HG02642 (cell line): Measurements from ENCODE around the gene AMIGO3.
A peak's percentile ranks its signal among the peaks of the same experiment; 100 is the strongest.
"Not testable (repeated sequence)": the region's sequence is repeated elsewhere in the genome, so short reads cannot be mapped to it uniquely, and the experiment has no call there.

Experiments used
- ATAC-seq: cut with Tn5 transposase; IDR thresholded peaks from one replicate; pipeline ENCODE4 v1.9.1; 2021; ENCODE audit warnings: mild to moderate bottlenecking; ENCODE audit not compliant: unreplicated experiment, poor library complexity

The AMIGO3 gene

GRCh38 chr3:49719214-49719884, at the start of gene AMIGO3:
Gene AMIGO3, minus strand, starts transcription at chr3:49719684. Its CDS starts 219 bp downstream, at chr3:49719465.
- ATAC-seq = peak; percentile 45

- no peak for ATAC-seq
These were observed 44.5 kb upstream of the AMIGO3 start for GRCh38 chr3:49763981-49764380.

DNA sequence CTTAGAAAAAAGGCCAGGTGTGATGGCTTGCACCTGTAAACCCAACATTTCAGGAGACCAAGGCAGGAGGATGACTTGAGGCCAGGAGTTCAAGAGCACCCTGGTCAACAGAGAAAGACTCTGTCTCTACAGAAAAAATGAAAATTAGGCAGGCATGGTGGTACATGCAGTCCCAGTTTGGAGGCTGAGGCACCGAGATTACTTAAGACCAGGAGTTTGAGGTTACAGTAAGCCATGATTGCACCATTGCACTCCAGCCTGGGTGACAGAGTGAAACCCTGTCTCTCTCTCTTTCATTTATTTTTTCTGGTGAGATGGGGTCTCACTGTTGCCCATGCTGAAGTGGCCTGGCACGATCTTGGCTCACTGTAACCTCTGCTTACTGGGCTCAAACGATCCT, 42.2 kb upstream of the AMIGO3 start:
- no peak for ATAC-seq

DNA sequence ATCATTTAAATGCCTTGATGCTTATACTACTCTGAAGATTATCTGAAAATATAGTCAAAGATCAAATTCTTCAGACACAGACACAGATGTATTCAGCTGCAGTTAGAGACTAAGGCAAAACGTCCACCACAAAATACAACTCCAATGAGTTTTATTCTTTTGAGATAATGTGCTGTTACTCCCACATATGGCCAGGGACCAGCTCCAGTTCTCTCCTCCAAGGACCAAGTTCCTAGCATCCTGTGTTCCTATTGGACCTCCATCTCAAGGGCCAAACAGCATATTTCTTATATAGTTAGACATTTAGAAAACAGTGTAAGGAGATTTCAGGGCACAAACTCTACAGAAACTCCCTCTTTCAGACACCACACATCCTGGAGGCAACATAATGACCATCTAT, 39.7 kb upstream of the AMIGO3 start:
- ATAC-seq = no peak

DNA sequence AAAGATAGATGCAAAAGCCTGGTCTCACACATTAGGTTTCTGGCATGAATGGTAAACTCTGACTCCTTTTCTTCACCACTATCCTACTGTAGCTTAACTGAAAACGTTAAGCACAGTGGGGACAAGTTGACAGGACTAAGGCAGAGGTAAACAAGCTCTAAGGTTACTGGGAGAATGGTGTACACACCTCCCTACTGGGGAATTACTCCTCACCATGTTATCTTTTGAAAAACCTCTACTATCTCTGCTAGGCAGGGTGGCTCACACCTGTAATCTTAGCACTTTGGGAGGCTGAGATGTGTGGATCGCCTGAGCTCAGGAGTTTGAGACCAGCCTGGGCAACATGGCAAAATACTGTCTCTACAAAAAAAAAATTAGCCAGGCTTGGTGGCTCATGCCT, 37.7 kb upstream of the AMIGO3 start:
- no peak for ATAC-seq

DNA sequence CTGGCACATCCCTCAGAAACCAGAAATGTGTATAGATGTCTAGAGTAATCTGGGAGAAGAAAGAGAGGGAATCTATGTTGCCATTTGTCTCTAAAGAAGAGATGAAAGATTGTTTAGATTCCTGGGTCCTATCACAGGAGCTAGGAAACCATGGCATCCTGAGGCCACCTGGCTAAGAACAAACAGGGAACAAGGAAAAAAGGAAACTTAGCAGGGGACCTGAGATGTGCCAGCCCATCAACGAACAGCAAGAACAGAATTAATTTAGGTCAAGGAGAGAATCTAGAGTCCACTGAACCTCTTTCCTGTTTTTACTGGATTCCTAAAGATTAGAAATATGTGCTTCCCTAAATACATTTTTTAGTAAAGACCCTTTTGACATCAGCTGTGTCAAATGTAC, 36.6 kb upstream of the AMIGO3 start:
- ATAC-seq = no peak

DNA sequence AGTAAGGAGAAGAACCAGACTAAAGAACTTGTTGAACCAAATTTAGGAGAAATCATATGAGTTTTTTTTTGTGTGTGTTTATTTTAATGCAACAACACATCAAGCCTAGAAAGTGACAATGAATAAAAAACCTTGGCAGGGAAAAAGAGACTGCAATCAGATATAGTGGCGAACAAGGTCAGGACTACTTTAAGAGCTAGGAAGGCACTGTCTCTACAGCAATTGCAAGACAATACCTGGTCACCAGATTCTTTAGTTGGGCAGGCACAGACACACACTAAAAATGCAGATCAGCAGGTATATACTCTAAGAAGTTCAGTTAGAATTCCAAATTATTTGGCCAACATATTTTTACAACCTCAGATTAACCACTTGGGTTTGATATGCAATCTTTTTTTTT, 35.1 kb upstream of the AMIGO3 start:
- no peak for ATAC-seq

DNA sequence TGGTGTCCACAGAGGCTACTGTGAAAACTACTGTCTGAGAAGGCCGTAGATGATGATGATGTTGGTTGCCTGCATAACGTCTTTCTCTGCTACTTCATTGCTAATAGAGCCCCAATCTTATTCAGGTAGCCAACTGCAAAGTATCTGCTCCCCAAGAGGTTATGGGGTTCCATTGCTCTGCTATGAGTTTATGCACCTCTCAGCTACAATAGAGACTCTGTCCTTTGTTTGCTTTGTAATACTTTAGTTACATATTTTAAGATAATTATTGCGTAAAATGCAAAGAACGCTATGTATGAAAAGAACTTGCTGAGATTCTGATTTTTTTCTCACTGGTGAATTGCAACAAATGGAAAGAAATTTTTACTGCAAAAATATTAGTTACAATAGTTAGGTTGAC, 32.0 kb upstream of the AMIGO3 start:
- no peak for ATAC-seq

GRCh38 chr3:49750056-49750455, 30.6 kb upstream of the AMIGO3 start:
- no peak for ATAC-seq

DNA sequence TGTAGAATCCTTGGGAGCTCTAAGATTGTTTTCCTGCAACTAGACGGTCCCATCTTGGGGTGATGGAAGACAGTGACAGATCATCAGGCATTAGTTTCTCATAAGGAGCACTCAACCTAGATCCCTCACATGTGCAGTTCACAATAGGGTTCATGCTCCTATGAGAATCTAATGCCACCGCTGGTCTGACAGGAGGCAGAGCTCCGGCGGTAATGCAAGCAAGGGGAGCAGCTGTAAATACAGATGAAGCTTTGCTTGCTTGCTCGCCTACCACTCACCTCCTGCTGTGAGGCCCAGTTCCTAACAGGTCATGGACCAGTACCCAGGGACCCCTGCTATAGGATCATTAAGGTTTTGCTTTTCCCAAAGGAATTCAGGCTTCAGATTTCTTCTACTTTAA, 29.4 kb upstream of the AMIGO3 start:
- not testable (repeated sequence) for ATAC-seq

- no peak for ATAC-seq
These were observed 28.5 kb upstream of the AMIGO3 start for GRCh38 chr3:49747792-49748480.

GRCh38 chr3:49745986-49746385, 26.5 kb upstream of the AMIGO3 start:
- no peak for ATAC-seq

DNA sequence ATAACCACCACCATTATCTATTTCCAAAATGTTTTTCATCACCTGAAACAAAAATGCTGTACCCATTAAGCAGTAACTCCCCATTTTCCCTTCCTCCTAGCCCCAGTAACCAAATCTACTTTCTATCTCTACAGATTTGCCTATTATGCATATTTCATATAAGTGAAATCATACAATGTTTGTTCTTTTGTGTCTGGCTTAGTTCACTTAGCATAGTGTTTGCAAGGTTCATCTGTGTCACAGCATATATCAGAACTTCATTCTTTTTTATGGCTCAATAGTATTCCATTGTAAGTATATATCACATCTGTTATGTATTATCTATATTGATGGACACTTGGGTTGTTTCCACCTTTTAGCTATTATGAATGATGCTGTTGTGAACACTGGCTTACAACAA, 20.9 kb upstream of the AMIGO3 start:
- no peak for ATAC-seq

- ATAC-seq = no peak
These were observed 18.7 kb upstream of the AMIGO3 start for GRCh38 chr3:49738067-49738713.

DNA sequence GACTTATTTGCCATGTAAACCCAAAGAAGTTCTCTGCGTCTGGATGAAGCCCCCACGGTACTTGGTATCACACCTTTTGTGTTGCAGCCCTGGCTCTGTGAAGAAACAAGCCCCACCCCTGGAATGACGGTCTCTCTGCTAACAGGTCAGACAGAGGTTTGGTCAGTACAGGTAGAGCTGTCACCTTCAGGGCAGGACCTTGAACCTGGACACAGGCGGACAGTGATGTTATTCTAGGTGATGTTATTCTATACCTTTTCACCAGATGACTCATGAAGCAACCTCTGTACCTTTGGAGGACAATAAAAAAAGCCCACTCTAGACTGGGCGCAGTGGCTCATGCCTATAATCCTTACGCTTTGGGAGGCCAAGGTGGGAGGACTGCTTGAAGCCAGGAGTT, 15.3 kb upstream of the AMIGO3 start:
- no peak for ATAC-seq

GRCh38 chr3:49733551-49733950, 14.1 kb upstream of the AMIGO3 start:
- ATAC-seq = no peak

GRCh38 chr3:49732597-49732996, 13.1 kb upstream of the AMIGO3 start:
- no peak for ATAC-seq

GRCh38 chr3:49729966-49730609, 10.6 kb upstream of the AMIGO3 start:
- ATAC-seq = no peak

DNA sequence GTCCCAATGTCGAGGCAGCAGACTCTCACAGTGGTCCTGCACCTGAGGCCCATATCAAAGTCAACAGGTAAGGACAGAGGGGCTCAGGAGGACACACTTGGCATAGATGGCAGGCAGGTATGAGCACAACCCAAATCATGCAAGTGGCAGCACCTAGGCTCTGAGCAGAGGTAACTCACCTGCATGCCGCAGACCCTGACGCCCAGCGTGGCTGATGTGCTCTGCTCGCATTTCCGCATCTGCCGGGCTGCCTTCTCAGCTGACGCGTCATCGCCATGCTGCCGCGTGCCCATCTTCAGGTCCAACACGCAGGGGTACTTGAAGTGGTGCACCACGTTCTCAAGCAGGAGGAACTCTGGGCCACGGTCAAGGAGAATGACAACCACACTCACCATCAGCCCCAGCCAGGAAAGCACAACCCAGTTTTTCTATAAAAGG, 8.5 kb upstream of the AMIGO3 start:
- no peak for ATAC-seq

DNA sequence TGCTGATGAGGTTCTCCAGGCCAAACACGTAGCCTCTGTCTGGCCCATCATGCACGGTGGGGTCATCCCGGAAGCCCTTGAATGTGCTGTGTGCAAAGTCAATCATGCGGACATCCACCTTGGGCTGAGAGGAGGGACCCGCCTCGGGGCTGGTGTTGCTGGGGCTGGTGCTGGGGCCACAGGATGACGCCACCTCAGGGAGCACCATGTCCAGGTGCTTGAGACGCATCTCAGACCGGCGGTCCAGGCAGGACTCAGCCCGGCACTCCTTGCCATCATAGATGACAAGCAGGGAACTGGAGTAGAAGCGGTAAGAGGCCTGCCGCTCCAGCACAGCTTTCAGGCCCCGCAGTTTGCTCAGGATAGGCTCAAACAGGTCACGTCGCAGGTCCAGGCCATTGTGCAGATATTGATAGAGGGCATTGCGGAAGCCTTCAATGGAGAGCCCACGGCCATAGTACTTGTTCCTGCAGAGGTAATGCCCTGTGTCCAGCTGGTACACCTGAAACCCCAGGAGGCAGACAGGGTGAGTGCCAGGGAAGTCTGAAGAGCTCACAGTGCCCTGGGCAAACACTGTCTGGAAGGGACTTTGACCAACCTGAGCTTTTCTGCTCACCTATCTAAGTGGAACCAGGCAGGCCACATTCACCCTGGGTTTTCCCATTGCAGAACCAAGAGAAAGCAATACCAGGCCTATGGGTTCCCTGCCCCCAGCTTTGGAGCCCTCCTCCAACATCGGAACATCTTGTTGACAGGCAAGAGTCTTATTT, 7.9 kb upstream of the AMIGO3 start:
- ATAC-seq = no peak
